ENCODE results near the gene KCND1. TPM values are rescaled to one million over a fixed set of nuclear protein-coding genes. Genes with fewer than 3 reads are reported as not detected.

KCND1 gene
- total RNA-seq, 2 donors from 2014 or later: 3.8 to 5.0 TPM

GRCh38 chrX:48997865-48998264 lies 26.2 kb upstream of the KCND1 start:
- DNase-seq (ENCODE audit: low spot score) (no peak), ATAC-seq (ENCODE audit: insufficient number of reproducible peaks, low FRiP score, low read depth) (no peak)
- peaks cover 6% of the 10 kb centered on the region for H3K36me3 ChIP-seq
- no peak overlapping the region for H3K4me3 ChIP-seq
- no peaks in the 10 kb centered on the region for H3K27me3 ChIP-seq (replicated peaks; ENCODE audit: insufficient read depth)
- no peaks in the 10 kb centered on the region for H3K9me3 ChIP-seq
- no peak overlapping the region for H3K27ac ChIP-seq
- peaks cover 0 to 8% of the 10 kb centered on the region in 2 donors for H3K4me1 ChIP-seq (ENCODE audit: control insufficient read depth in 1 of 2, low read depth in 2 of 2)
- no peak for TF ChIP-seq CTCF (IDR thresholded peaks at IDR 0.05)

- H3K27ac ChIP-seq: no peak overlapping the region
- no peak for ATAC-seq (ENCODE audit: insufficient number of reproducible peaks, low FRiP score, low read depth)
- H3K4me3 ChIP-seq: no peak overlapping the region
- no peak for TF ChIP-seq CTCF (IDR thresholded peaks at IDR 0.05)
- H3K36me3 ChIP-seq: peaks cover 6% of the 10 kb centered on the region
- peaks cover 0 to 8% of the 10 kb centered on the region in 2 donors for H3K4me1 ChIP-seq (ENCODE audit: control insufficient read depth in 1 of 2, low read depth in 2 of 2)
- no peak for DNase-seq (ENCODE audit: low spot score)
- H3K9me3 ChIP-seq: no peaks in the 10 kb centered on the region
- no peaks in the 10 kb centered on the region for H3K27me3 ChIP-seq (replicated peaks; ENCODE audit: insufficient read depth)
Observed at GRCh38 chrX:48997455-48997854, 25.8 kb upstream of the KCND1 start.

GRCh38 chrX:48996969-48997368 lies 25.3 kb upstream of the KCND1 start:
- H3K27ac ChIP-seq: no peak overlapping the region
- DNase-seq (ENCODE audit: low spot score) (no peak), ATAC-seq (ENCODE audit: insufficient number of reproducible peaks, low FRiP score, low read depth) (no peak)
- no peaks in the 10 kb centered on the region for H3K9me3 ChIP-seq
- H3K4me1 ChIP-seq (ENCODE audit: control insufficient read depth in 1 of 2, low read depth in 2 of 2): peaks cover 0 to 8% of the 10 kb centered on the region in 2 donors
- TF ChIP-seq CTCF (IDR thresholded peaks at IDR 0.05): no peak
- H3K36me3 ChIP-seq: peaks cover 6% of the 10 kb centered on the region
- no peaks in the 10 kb centered on the region for H3K27me3 ChIP-seq (replicated peaks; ENCODE audit: insufficient read depth)
- H3K4me3 ChIP-seq: no peak overlapping the region

- Histone ChIP-seq H3K4me3 (no peak overlapping the region), H3K27ac (no peak overlapping the region), H3K9me3 (no peaks in the 10 kb centered on the region), H3K27me3 (replicated peaks; ENCODE audit: insufficient read depth) (no peaks in the 10 kb centered on the region), H3K4me1 (ENCODE audit: control insufficient read depth in 1 of 2, low read depth in 2 of 2) (no peaks in the 10 kb centered on the region), H3K36me3 (peaks cover 18% of the 10 kb centered on the region)
- no peak for ATAC-seq (ENCODE audit: insufficient number of reproducible peaks, low FRiP score, low read depth)
- no peak for TF ChIP-seq CTCF (IDR thresholded peaks at IDR 0.05)
- no peak for DNase-seq (ENCODE audit: low spot score)
Observed at GRCh38 chrX:48992341-48992740, 20.7 kb upstream of the KCND1 start.

GRCh38 chrX:48989483-48989882 lies 17.8 kb upstream of the KCND1 start:
- H3K36me3 ChIP-seq: peaks cover 16% of the 10 kb centered on the region
- no peak for ATAC-seq (ENCODE audit: insufficient number of reproducible peaks, low FRiP score, low read depth)
- TF ChIP-seq CTCF (IDR thresholded peaks at IDR 0.05): no peak

More at GRCh38 chrX:48989483-48989882, 17.8 kb upstream of the KCND1 start:
- no peak for DNase-seq (ENCODE audit: low spot score)
- Histone ChIP-seq H3K4me3 (no peak overlapping the region), H3K9me3 (no peaks in the 10 kb centered on the region), H3K27me3 (replicated peaks; ENCODE audit: insufficient read depth) (no peaks in the 10 kb centered on the region), H3K4me1 (ENCODE audit: control insufficient read depth in 1 of 2, low read depth in 2 of 2) (no peaks in the 10 kb centered on the region), H3K27ac (no peak overlapping the region)
